Stomach (tissue), 4 donors: ENCODE measurements around the gene NKX1-2.

Experiments used
- CTCF ChIP-seq, 7 experiments: fragments of 450-650 bp in 4 of 7; fragments of 200-600 bp in 3 of 7; sonication (generic) in 3 of 7; IDR thresholded peaks; one replicate each; pipeline ENCODE4 v1.5.1; 2016 to 2019; ENCODE audit warnings: antibody characterized with exemption in 7 of 7, control low read depth in 2 of 7, mild to moderate bottlenecking in 1 of 7
- POLR2A ChIP-seq, 4 donors: fragments of 450-650 bp; IDR thresholded peaks; one replicate each; pipeline ENCODE4 v1.6.1; 2016; ENCODE audit warnings: antibody characterized with exemption in 4 of 4, control low read depth in 2 of 4, mild to moderate bottlenecking in 1 of 4, moderate library complexity in 1 of 4
- POLR2AphosphoS5 ChIP-seq, 3 donors: sonication (generic); formaldehyde crosslinking; IDR thresholded peaks; one replicate each; pipeline ENCODE4 v1.6.1; 2016; ENCODE audit warnings: antibody characterized with exemption in 3 of 3

DNA sequence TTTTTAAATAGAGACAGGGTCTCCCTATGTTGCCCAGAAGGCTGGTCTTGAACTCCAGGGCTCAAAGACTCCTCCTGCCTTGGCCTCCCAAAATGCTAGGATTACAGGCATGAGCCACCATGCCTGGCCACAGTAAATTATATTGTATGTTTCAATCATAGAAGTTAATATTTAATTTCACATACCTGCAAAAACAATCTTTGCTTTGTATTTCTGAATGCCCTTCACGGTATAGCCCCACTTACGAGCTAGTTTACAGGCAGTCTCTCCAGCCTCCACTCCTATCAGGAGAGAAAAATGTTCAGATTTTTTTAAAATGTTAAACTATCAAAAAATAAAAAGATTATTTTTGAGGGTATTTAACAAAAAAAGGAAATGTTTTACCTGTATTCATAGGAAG lies 41.5 kb downstream of the NKX1-2 start:
- TF ChIP-seq CTCF (IDR thresholded peaks at IDR 0.05) (no peak), POLR2A (IDR thresholded peaks at IDR 0.05) (no peak), POLR2AphosphoS5 (IDR thresholded peaks at IDR 0.05) (no peak)
